GM06990 (cell line): Measurements from ENCODE around the gene LIG3.
"Not testable (repeated sequence)": the region's sequence is repeated elsewhere in the genome, so short reads cannot be mapped to it uniquely, and the experiment has no call there.

ENCODE experiments used
- DNase-seq: peaks from one replicate; pipeline ENCODE4 v3.0.0-alpha.2; 2011; ENCODE audit not compliant: insufficient read length; ENCODE audit errors: extremely low read depth
- H3K27me3 ChIP-seq: replicated peaks from 2 replicates; pipeline ENCODE4 v1.6.0; 2011; ENCODE audit warnings: low read length; ENCODE audit not compliant: control insufficient read depth, insufficient read depth
- H3K36me3 ChIP-seq: 2 replicates; pipeline ENCODE4 v1.5.1; 2011; ENCODE audit warnings: low read length; ENCODE audit not compliant: control insufficient read depth, insufficient read depth
- H3K4me3 ChIP-seq: replicated peaks from 2 replicates; pipeline ENCODE4 v1.5.1; 2011; ENCODE audit warnings: low read depth, mild to moderate bottlenecking, control low read depth, low read length
- TF ChIP-seq, protein P1 (sequence below): IDR thresholded peaks from 2 replicates; pipeline ENCODE4 v1.5.1; 2011; ENCODE audit warnings: low read length, control low read depth, mild to moderate bottlenecking, inconsistent platforms; ENCODE audit not compliant: insufficient read depth, poor library complexity, severe bottlenecking

LIG3 gene

DNA sequence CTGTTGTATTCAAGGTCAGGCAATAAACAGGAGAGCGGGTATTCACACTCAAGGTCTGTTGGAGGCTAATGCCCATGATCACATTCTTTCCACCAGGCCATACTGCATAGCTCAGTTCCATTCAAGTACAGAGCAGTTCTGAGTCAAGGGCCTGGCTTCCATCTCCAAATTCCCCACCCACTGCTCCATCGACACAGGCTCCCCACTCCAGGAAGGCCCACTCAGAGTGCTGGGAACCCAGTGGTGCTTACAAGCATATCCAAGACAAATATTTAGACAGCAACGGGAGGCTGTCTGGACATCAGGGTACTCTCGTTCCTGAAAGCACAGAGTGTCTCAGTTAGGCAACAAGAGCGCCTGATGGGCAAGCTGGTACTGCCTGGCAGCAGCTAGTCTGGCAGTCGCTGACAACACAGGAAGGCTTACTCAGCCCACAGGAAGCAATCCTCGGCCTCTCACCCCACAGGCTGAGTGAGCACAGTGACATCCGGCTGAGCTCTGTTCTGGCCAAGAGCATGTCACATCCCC is 42.3 kb downstream of the LIG3 start:
- H3K4me3 ChIP-seq = no peak overlapping the region
- peak; percentile 52 for DNase-seq
- TF ChIP-seq, protein P1, sequence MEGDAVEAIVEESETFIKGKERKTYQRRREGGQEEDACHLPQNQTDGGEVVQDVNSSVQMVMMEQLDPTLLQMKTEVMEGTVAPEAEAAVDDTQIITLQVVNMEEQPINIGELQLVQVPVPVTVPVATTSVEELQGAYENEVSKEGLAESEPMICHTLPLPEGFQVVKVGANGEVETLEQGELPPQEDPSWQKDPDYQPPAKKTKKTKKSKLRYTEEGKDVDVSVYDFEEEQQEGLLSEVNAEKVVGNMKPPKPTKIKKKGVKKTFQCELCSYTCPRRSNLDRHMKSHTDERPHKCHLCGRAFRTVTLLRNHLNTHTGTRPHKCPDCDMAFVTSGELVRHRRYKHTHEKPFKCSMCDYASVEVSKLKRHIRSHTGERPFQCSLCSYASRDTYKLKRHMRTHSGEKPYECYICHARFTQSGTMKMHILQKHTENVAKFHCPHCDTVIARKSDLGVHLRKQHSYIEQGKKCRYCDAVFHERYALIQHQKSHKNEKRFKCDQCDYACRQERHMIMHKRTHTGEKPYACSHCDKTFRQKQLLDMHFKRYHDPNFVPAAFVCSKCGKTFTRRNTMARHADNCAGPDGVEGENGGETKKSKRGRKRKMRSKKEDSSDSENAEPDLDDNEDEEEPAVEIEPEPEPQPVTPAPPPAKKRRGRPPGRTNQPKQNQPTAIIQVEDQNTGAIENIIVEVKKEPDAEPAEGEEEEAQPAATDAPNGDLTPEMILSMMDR = no peak
- H3K36me3 ChIP-seq = peaks cover 15% of the 10 kb centered on the region
- no peaks in the 10 kb centered on the region for H3K27me3 ChIP-seq

DNA sequence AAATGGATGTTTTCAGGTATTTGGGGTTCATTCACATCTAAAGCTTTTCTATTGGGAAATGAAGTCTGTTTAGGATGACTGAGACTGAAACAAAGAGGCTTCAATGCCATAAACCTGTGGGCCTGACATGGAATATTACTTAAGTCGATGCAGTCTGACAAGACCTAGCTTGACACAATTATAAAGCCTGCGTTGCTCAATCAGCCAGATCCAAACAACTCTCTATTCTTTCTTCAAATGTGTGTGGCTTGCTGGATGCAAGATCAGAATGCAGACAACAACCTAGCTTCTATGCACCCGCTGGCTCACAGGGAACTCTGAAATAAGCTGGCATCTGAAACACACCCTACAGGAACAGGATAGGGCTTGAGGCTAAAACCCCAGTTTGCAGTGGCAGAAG is 43.2 kb downstream of the LIG3 start:
- DNase-seq = no peak
- H3K27me3 ChIP-seq = no peaks in the 10 kb centered on the region
- no peak overlapping the region for H3K4me3 ChIP-seq
- H3K36me3 ChIP-seq = peaks cover 13% of the 10 kb centered on the region
- TF ChIP-seq, protein P1 = no peak

DNA sequence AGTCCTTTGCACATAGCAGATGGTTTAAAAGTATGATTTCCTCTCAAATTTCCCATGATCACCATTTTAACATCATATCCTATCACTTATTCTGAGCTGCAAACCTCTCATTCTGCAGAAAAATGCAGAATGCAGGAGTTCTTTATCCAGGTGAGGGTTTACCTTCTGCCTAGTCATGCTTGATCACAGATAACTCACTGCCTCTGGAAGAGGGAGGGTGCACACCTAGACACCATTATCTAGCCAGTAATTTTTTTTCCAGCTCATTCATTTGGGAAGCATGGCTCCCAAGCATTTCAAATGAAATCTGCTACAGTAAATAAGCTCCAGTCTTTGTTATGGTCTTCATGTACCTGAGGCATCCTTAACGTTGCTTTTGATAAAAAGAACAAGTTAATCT is 45.2 kb downstream of the LIG3 start:
- DNase-seq = no peak
- peaks cover 10% of the 10 kb centered on the region for H3K36me3 ChIP-seq
- H3K4me3 ChIP-seq = no peak overlapping the region
- no peaks in the 10 kb centered on the region for H3K27me3 ChIP-seq
- TF ChIP-seq, protein P1 = no peak

DNA sequence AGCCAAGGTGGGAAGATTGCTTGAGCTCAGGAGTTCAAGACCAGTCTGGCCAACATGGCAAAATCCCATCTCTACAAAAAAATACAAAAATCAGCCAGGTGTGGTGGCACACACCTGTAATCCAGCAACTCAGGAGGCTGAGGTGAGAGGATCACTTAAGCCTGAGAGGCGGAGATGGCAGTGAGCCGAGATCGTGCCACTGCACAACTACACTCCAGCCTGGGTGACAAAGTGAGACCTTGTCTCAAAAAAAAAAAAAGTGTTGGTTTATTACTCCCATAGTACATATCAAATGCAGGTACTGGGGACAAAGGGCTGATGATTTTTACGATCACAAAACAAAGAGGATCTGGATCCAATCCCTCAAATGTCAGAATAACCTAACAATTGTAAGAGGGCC is 47.8 kb downstream of the LIG3 start:
- not testable (repeated sequence) for DNase-seq, H3K27me3 ChIP-seq, H3K36me3 ChIP-seq, H3K4me3 ChIP-seq

DNA sequence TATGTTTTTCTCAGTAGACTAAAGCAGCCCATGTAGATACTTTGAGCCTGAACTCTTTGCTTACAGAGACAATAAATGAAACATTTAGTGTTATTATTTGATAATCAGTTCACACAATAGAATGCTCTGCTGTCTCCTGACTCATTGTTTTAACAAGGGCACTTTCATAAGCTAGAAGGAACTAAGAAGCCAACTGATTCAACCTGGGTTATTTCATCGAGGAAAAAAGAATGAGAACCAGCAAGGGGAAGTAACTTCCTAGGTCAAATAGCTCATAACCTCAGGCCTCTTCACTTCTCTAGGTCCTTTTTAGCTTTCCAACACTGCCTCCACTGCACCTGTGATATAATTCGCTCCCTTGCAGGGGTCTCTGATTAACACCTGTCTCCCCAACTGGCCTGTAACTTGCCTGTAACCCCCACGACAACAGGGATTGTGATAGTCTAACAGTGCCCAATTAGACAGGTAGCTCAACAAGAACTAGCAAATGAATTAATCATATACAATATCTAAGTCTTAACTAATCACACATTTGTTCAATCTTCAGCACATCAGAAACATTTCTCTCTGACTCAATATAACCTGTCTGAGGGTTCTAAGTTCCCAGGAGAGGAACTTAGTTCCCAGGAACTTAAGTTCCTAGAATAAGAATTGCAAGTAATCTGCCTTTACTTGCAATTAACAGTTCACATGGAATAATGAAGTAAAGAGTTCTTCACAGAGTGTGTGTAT is 48.4 kb downstream of the LIG3 start:
- Histone ChIP-seq H3K27me3 (no peaks in the 10 kb centered on the region), H3K36me3 (peaks cover 6% of the 10 kb centered on the region), H3K4me3 (no peak overlapping the region)
- TF ChIP-seq, protein P1 = no peak
- DNase-seq = no peak

DNA sequence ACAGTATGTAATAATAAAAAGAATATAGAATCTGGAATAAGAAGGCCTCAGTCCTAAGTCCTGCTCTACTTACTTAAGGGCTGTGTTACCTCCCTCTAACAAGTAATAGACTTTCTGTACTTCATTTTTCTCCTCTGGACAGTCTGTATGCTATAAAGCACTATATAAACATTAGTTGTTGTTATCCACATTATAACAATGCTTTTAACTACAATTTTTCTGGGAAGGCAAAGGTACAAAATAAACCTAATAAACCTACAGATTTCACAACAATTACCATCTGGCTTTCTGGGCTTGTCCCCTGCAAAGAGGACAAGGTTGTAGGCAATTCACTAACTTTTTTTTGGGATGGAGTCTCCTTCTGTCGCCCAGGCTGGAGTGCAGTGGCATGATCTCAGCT is 50.5 kb downstream of the LIG3 start:
- H3K4me3 ChIP-seq = no peak overlapping the region
- TF ChIP-seq, protein P1 = no peak
- peaks cover 6% of the 10 kb centered on the region for H3K36me3 ChIP-seq
- no peak for DNase-seq
- no peaks in the 10 kb centered on the region for H3K27me3 ChIP-seq
